Urinary bladder (tissue), 4 donors: ENCODE measurements around the gene APOBEC2. TPM values are rescaled to one million over a fixed set of nuclear protein-coding genes. Genes with fewer than 3 reads are reported as not detected.
"Not testable (repeated sequence)": the region's sequence is repeated elsewhere in the genome, so short reads cannot be mapped to it uniquely, and the experiment has no call there.

Source experiments
- DNase-seq: peaks from one replicate; pipeline ENCODE4 v3.0.0-alpha.2; 2015; ENCODE audit errors: extremely low spot score
- H3K27ac ChIP-seq: one replicate; pipeline ENCODE4 v1.5.1; 2013; ENCODE audit warnings: low read depth, mild to moderate bottlenecking, moderate library complexity
- H3K36me3 ChIP-seq: one replicate; pipeline ENCODE4 v1.6.1; 2013; ENCODE audit warnings: mild to moderate bottlenecking, moderate library complexity; ENCODE audit not compliant: insufficient read depth
- H3K4me1 ChIP-seq: one replicate; pipeline ENCODE4 v1.6.1; 2013; ENCODE audit warnings: mild to moderate bottlenecking, moderate library complexity; ENCODE audit not compliant: insufficient read depth
- H3K4me3 ChIP-seq: one replicate; pipeline ENCODE4 v1.5.1; 2013; ENCODE audit warnings: low read depth, low read length
- WGBS: extraction: QIAGEN DNeasy Blood & Tissue Kit; methylation state at CpG from one replicate; pipeline ENCODE4 v1.1.7; 2013; 5-methylcytosine and 5-hydroxymethylcytosine counted together
- polyA plus RNA-seq: library from polyadenylated mRNA; stranded (reverse); fragments of 200-250 nt; gene quantifications from one replicate; pipeline ENCODE4 v1.2.3, GENCODE V29; 2013
- total RNA-seq: library from RNA; depleted of rRNA; stranded (reverse); fragments of >200 nt; gene quantifications from one replicate; pipeline ENCODE4 v1.2.3, GENCODE V29; 2014
- donor health status: healthy with polysubstance abuse.
- donor health status: healthy.

The APOBEC2 gene
- total RNA-seq (11.4 TPM), polyA plus RNA-seq (0.41 TPM)

- Histone ChIP-seq H3K36me3 (no peaks in the 10 kb centered on the region), H3K4me1 (no peaks in the 10 kb centered on the region), H3K4me3 (no peak within 1 kb of the TSS), H3K27ac (no peak within 1 kb of the TSS)
- WGBS: 42% methylated on average over 5 of the region's 5 CpGs
- DNase-seq: no peak
Measured at GRCh38 chr6:41053041-41053440, at the start of gene APOBEC2. TSS of gene APOBEC2 (plus strand) at chr6:41053202. CDS start at chr6:41053348, 146 bp downstream.

GRCh38 chr6:41006217-41006616 is 46.8 kb upstream of the APOBEC2 start:
- WGBS: 20% methylated on average over 7 of the region's 7 CpGs
- not testable (repeated sequence) for H3K4me1 ChIP-seq, H3K27ac ChIP-seq, H3K4me3 ChIP-seq, H3K36me3 ChIP-seq, DNase-seq

- H3K4me1 ChIP-seq, DNase-seq, H3K4me3 ChIP-seq, H3K36me3 ChIP-seq, H3K27ac ChIP-seq: not testable (repeated sequence)
- 95% methylated on average over 4 of the region's 4 CpGs for WGBS
Measured at GRCh38 chr6:41006980-41007379, 46.0 kb upstream of the APOBEC2 start.

- DNase-seq: no peak
- H3K4me1 ChIP-seq: no peaks in the 10 kb centered on the region
- no peaks in the 10 kb centered on the region for H3K36me3 ChIP-seq
- WGBS: 84% methylated on average over 3 of the region's 3 CpGs
- no peak overlapping the region for H3K27ac ChIP-seq
- no peak overlapping the region for H3K4me3 ChIP-seq
Measured at GRCh38 chr6:41008011-41008410, 45.0 kb upstream of the APOBEC2 start.

- H3K36me3 ChIP-seq: no peaks in the 10 kb centered on the region
- H3K27ac ChIP-seq: no peak overlapping the region
- H3K4me3 ChIP-seq: no peak overlapping the region
- DNase-seq: no peak
- 100% methylated on average over 1 of the region's 1 CpG for WGBS
- no peaks in the 10 kb centered on the region for H3K4me1 ChIP-seq
Measured at GRCh38 chr6:41009669-41010068, 43.3 kb upstream of the APOBEC2 start.

- no peak for DNase-seq
- WGBS: 88% methylated on average over 2 of the region's 2 CpGs
Measured at GRCh38 chr6:41011673-41012072, 41.3 kb upstream of the APOBEC2 start.

GRCh38 chr6:41013466-41014153 is 39.4 kb upstream of the APOBEC2 start:
- Histone ChIP-seq H3K4me3 (no peak overlapping the region), H3K27ac (no peak overlapping the region), H3K4me1 (no peaks in the 10 kb centered on the region), H3K36me3 (no peaks in the 10 kb centered on the region)
- WGBS: 93% methylated on average over 5 of the region's 5 CpGs
- no peak for DNase-seq

More at GRCh38 chr6:41011673-41012072, 41.3 kb upstream of the APOBEC2 start:
- no peaks in the 10 kb centered on the region for H3K4me1 ChIP-seq
- no peak overlapping the region for H3K27ac ChIP-seq
- H3K4me3 ChIP-seq: no peak overlapping the region
- no peaks in the 10 kb centered on the region for H3K36me3 ChIP-seq

GRCh38 chr6:41014780-41015179 is 38.2 kb upstream of the APOBEC2 start:
- H3K36me3 ChIP-seq: no peaks in the 10 kb centered on the region
- 87% methylated on average over 4 of the region's 4 CpGs for WGBS

GRCh38 chr6:41015860-41016259 is 37.1 kb upstream of the APOBEC2 start:
- not testable (repeated sequence) for DNase-seq, H3K4me3 ChIP-seq, H3K36me3 ChIP-seq, H3K4me1 ChIP-seq, H3K27ac ChIP-seq
- WGBS: 98% methylated on average over 5 of the region's 5 CpGs

More at GRCh38 chr6:41014780-41015179, 38.2 kb upstream of the APOBEC2 start:
- no peak overlapping the region for H3K27ac ChIP-seq
- no peak for DNase-seq
- H3K4me1 ChIP-seq: no peaks in the 10 kb centered on the region
- no peak overlapping the region for H3K4me3 ChIP-seq

- no peak overlapping the region for H3K27ac ChIP-seq
- H3K36me3 ChIP-seq: no peaks in the 10 kb centered on the region
- H3K4me1 ChIP-seq: no peaks in the 10 kb centered on the region
- no peak for DNase-seq
- H3K4me3 ChIP-seq: no peak overlapping the region
- WGBS: 95% methylated on average over 1 of the region's 1 CpG
Measured at GRCh38 chr6:41017663-41018062, 35.3 kb upstream of the APOBEC2 start.

- WGBS: 85% methylated on average over 3 of the region's 3 CpGs
- no peak for DNase-seq
- Histone ChIP-seq H3K36me3 (no peaks in the 10 kb centered on the region), H3K4me3 (no peak overlapping the region), H3K4me1 (no peaks in the 10 kb centered on the region), H3K27ac (no peak overlapping the region)
Measured at GRCh38 chr6:41021832-41022231, 31.2 kb upstream of the APOBEC2 start.

- no peak overlapping the region for H3K4me3 ChIP-seq
- DNase-seq: no peak
- H3K4me1 ChIP-seq: no peaks in the 10 kb centered on the region
- H3K27ac ChIP-seq: no peak overlapping the region
- H3K36me3 ChIP-seq: no peaks in the 10 kb centered on the region
Measured at GRCh38 chr6:41022294-41022693, 30.7 kb upstream of the APOBEC2 start.

- 91% methylated on average over 3 of the region's 3 CpGs for WGBS
- DNase-seq: no peak
- no peak overlapping the region for H3K4me3 ChIP-seq
- no peak overlapping the region for H3K27ac ChIP-seq
- no peaks in the 10 kb centered on the region for H3K36me3 ChIP-seq
- no peaks in the 10 kb centered on the region for H3K4me1 ChIP-seq
Measured at GRCh38 chr6:41023114-41023513, 29.9 kb upstream of the APOBEC2 start.

GRCh38 chr6:41025966-41026530 is 27.0 kb upstream of the APOBEC2 start:
- Histone ChIP-seq H3K27ac (no peak overlapping the region), H3K4me3 (no peak overlapping the region), H3K4me1 (no peaks in the 10 kb centered on the region), H3K36me3 (no peaks in the 10 kb centered on the region)
- no peak for DNase-seq
- WGBS: 87% methylated on average over 3 of the region's 3 CpGs
